ENCODE results near the gene SLC25A53.

GRCh38 chrX:104172121-104172520, 15.3 kb upstream of the SLC25A53 start:
- TF ChIP-seq CTCF (IDR thresholded peaks at IDR 0.05) (no peak), REST (IDR thresholded peaks at IDR 0.05; ENCODE audit: insufficient read depth in 1 of 2, low read depth in 2 of 2, low read length in 1 of 2) (no peak), POLR2AphosphoS5 (IDR thresholded peaks at IDR 0.05; ENCODE audit: low read depth, low read length) (no peak), SIN3A (IDR thresholded peaks at IDR 0.05; ENCODE audit: borderline replicate concordance, insufficient read depth, low read depth, low read length) (no peak)

Measured in Panc1 (cell line).